OCI-LY3 (cell line): ENCODE measurements around the gene TXNL4A.

Experiments
- H2AFZ ChIP-seq: fragments of 200-600, 300-600 bp; shearing (Covaris generic); 2 replicates; pipeline ENCODE4 v1.6.0; 2014; ENCODE audit warnings: antibody characterized with exemption, low read depth, low read length
- H3K27ac ChIP-seq: fragments of 200-600, 300-600 bp; sonication (generic); 2 replicates; pipeline ENCODE4 v1.5.1; 2014; ENCODE audit warnings: mild to moderate bottlenecking, low read length, moderate library complexity, mixed read lengths
- H3K27me3 ChIP-seq: fragments of 200-600, 300-600 bp; sonication (generic); 2 replicates; pipeline ENCODE4 v1.6.1; 2014; ENCODE audit warnings: low read depth, low read length, mixed read lengths
- H3K36me3 ChIP-seq: fragments of 200-600, 300-600 bp; sonication (generic); replicated peaks from 2 replicates; pipeline ENCODE3; 2014; ENCODE audit warnings: low read depth, low read length, mixed read lengths
- H3K4me1 ChIP-seq: fragments of 300-600, 200-600 bp; sonication (generic); 2 replicates; pipeline ENCODE4 v1.6.1; 2014; ENCODE audit warnings: low read length, mixed read lengths
- H3K4me2 ChIP-seq: fragments of 200-600, 300-600 bp; sonication (generic); 2 replicates; pipeline ENCODE4 v1.6.1; 2014; ENCODE audit warnings: low read length, mixed read lengths
- H3K4me3 ChIP-seq: fragments of 300-600, 200-600 bp; sonication (generic); 2 replicates; pipeline ENCODE4 v1.5.1; 2014; ENCODE audit warnings: antibody characterized with exemption, mild to moderate bottlenecking, low read length, moderate library complexity
- H3K79me2 ChIP-seq: fragments of 300-600, 200-600 bp; shearing (Covaris generic); 2 replicates; pipeline ENCODE4 v1.6.1; 2014; ENCODE audit warnings: mild to moderate bottlenecking, low read length, mixed read lengths
- H3K9ac ChIP-seq: fragments of 300-600, 200-600 bp; shearing (Covaris generic); 2 replicates; pipeline ENCODE4 v1.6.0; 2014; ENCODE audit warnings: mild to moderate bottlenecking, low read length, moderate library complexity
- H3K9me3 ChIP-seq: fragments of 200-600, 300-600 bp; shearing (Covaris generic); 2 replicates; pipeline ENCODE4 v1.6.1; 2014; ENCODE audit warnings: low read length, mixed read lengths; ENCODE audit not compliant: insufficient read depth
- H4K20me1 ChIP-seq: fragments of 200-600, 300-600 bp; sonication (generic); 2 replicates; pipeline ENCODE4 v1.6.1; 2016; ENCODE audit warnings: low read length, mixed read lengths; ENCODE audit not compliant: insufficient read depth
- CTCF ChIP-seq: fragments of 200-600, 300-600 bp; sonication (generic); IDR thresholded peaks from 2 replicates; pipeline ENCODE4 v1.5.1; 2014; ENCODE audit warnings: antibody characterized with exemption, low read length, low read depth
- EZH2phosphoT487 ChIP-seq: fragments of 200-600 bp; shearing (Covaris generic); IDR thresholded peaks from 2 replicates; pipeline ENCODE4 v1.6.1; 2018; ENCODE audit warnings: antibody characterized with exemption, mixed run types, low read depth

TXNL4A gene

GRCh38 chr18:79950515-79951341 is 37.6 kb downstream of the TXNL4A start:
- Histone ChIP-seq H3K4me1 (peaks cover 16% of the 10 kb centered on the region), H3K9ac (peak overlapping the region; percentile 83), H3K36me3 (peaks cover 16% of the 10 kb centered on the region), H3K27me3 (no peaks in the 10 kb centered on the region), H3K4me2 (peak overlapping the region; percentile 89), H3K27ac (peak overlapping the region; percentile 62), H4K20me1 (peaks cover 43% of the 10 kb centered on the region), H3K79me2 (peaks cover 54% of the 10 kb centered on the region), H3K9me3 (no peaks in the 10 kb centered on the region), H3K4me3 (peak overlapping the region; percentile 82), H2AFZ (no peak overlapping the region)
- TF ChIP-seq EZH2phosphoT487: no peak
- no peak for TF ChIP-seq CTCF

GRCh38 chr18:79949697-79950487 is 38.5 kb downstream of the TXNL4A start:
- Histone ChIP-seq H2AFZ (no peak overlapping the region), H3K9ac (peak overlapping the region; percentile 83), H3K4me2 (peak overlapping the region; percentile 89), H3K79me2 (peaks cover 63% of the 10 kb centered on the region), H3K4me3 (peak overlapping the region; percentile 82), H3K9me3 (no peaks in the 10 kb centered on the region), H4K20me1 (peaks cover 51% of the 10 kb centered on the region), H3K36me3 (peaks cover 16% of the 10 kb centered on the region), H3K4me1 (peaks cover 16% of the 10 kb centered on the region), H3K27ac (peak overlapping the region; percentile 62), H3K27me3 (no peaks in the 10 kb centered on the region)
- TF ChIP-seq CTCF (no peak), EZH2phosphoT487 (no peak)

- Histone ChIP-seq H3K79me2 (peaks cover 73% of the 10 kb centered on the region), H3K4me1 (peaks cover 16% of the 10 kb centered on the region), H3K4me2 (no peak overlapping the region)
Observed at GRCh38 chr18:79948719-79949411, 39.5 kb downstream of the TXNL4A start.

More at GRCh38 chr18:79948719-79949411, 39.5 kb downstream of the TXNL4A start:
- Histone ChIP-seq H3K27me3 (no peaks in the 10 kb centered on the region), H3K9me3 (no peaks in the 10 kb centered on the region), H3K36me3 (peaks cover 16% of the 10 kb centered on the region), H4K20me1 (peaks cover 62% of the 10 kb centered on the region), H3K27ac (no peak overlapping the region), H2AFZ (no peak overlapping the region), H3K9ac (no peak overlapping the region), H3K4me3 (no peak overlapping the region)
- TF ChIP-seq CTCF (no peak), EZH2phosphoT487 (no peak)
